ENCODE measurements around the gene NCAPD2.
"Not testable (repeated sequence)": the region's sequence is repeated elsewhere in the genome, so short reads cannot be mapped to it uniquely, and the experiment has no call there.

NCAPD2 gene

GRCh38 chr12:6492838-6493496, 935 bp upstream of the NCAPD2 start, which contains the start of gene MRPL51:
Gene MRPL51 (minus strand): TSS chr12:6493262. CDS start chr12:6493136, 126 bp downstream.
- peak within 1 kb of the TSS; percentile 90 for H3K4me3 ChIP-seq (ENCODE audit: low read depth, low read length)
- peak; percentile 98 for DNase-seq (ENCODE audit: low read depth)
- TF ChIP-seq CTCF (IDR thresholded peaks at IDR 0.05; ENCODE audit: insufficient read depth, low read depth, low read length, missing control alignments) = no peak

- no peak for DNase-seq (ENCODE audit: low read depth)
- TF ChIP-seq CTCF (IDR thresholded peaks at IDR 0.05; ENCODE audit: insufficient read depth, low read depth, low read length, missing control alignments) = no peak
- H3K4me3 ChIP-seq (ENCODE audit: low read depth, low read length) = peak overlapping the region; percentile 89
Observed at GRCh38 chr12:6494258-6494743, 399 bp downstream of the NCAPD2 start.

- TF ChIP-seq CTCF (IDR thresholded peaks at IDR 0.05; ENCODE audit: insufficient read depth, low read depth, low read length, missing control alignments) = no peak
- H3K4me3 ChIP-seq (ENCODE audit: low read depth, low read length) = peak overlapping the region; percentile 89
- no peak for DNase-seq (ENCODE audit: low read depth)
Observed at GRCh38 chr12:6494968-6495367, 1.1 kb downstream of the NCAPD2 start.

GRCh38 chr12:6497291-6497690, 3.4 kb downstream of the NCAPD2 start:
- not testable (repeated sequence) for DNase-seq (ENCODE audit: low read depth); H3K4me3 ChIP-seq (ENCODE audit: low read depth, low read length)

DNA sequence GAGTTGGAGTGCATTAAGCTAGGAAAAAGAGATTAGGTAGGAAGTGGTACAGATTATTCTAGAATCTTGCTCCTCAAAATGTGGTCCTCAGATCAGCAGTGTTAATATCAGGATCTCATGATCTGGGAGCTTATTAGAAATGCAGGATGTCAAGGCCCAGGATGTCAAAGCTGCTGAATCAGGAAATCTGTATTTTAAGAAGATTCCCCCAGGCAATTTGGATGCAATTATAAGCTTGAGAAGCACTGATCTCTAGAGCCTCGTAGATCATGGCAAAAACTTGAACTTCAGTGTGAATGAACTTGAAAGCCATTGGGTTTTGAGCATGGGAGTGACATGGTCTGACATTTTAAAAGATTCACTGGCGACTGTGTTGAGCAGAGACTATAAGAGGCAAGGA, 6.6 kb downstream of the NCAPD2 start:
- H3K4me3 ChIP-seq (ENCODE audit: low read depth, low read length) = no peak overlapping the region
- TF ChIP-seq CTCF (IDR thresholded peaks at IDR 0.05; ENCODE audit: insufficient read depth, low read depth, low read length, missing control alignments) = no peak
- DNase-seq (ENCODE audit: low read depth) = no peak

- DNase-seq (ENCODE audit: low read depth) = no peak
- TF ChIP-seq CTCF (IDR thresholded peaks at IDR 0.05; ENCODE audit: insufficient read depth, low read depth, low read length, missing control alignments) = no peak
- H3K4me3 ChIP-seq (ENCODE audit: low read depth, low read length) = no peak overlapping the region
Observed at GRCh38 chr12:6507102-6507998, 13.4 kb downstream of the NCAPD2 start.

DNA sequence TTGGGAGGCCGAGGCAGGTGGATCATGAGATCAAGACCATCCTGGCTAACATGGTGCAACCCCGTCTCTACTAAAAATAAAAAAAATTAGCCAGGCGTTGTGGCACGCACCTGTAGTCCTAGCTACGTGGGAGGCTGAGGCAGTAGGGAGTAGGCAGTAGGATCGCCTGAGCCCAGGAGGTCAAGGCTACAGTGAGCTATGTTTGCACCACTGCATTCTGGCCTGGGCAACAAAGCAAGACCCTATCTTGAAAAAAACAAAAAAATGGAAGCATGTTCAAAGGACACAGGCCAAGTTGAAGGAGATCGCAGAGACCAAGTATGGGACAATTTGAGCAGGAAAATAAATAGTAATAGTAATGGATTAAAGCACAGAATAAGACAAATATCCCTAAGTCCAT, 14.2 kb downstream of the NCAPD2 start:
- TF ChIP-seq CTCF (IDR thresholded peaks at IDR 0.05; ENCODE audit: insufficient read depth, low read depth, low read length, missing control alignments) = no peak

More for the DNA sequence above, 14.2 kb downstream of the NCAPD2 start:
- no peak for DNase-seq (ENCODE audit: low read depth)
- no peak overlapping the region for H3K4me3 ChIP-seq (ENCODE audit: low read depth, low read length)
